ENCODE measurements around the gene PLTP.

PLTP gene

GRCh38 chr20:45921337-45922189 is 9.6 kb upstream of the PLTP start:
- no peak for DNase-seq (ENCODE audit: low read depth)
- no peak overlapping the region for H3K4me3 ChIP-seq (ENCODE audit: low read depth, low read length)

- no peak overlapping the region for H3K4me3 ChIP-seq (ENCODE audit: low read depth, low read length)
- no peak for DNase-seq (ENCODE audit: low read depth)
Measured at GRCh38 chr20:45920462-45921336, 8.7 kb upstream of the PLTP start.

DNA sequence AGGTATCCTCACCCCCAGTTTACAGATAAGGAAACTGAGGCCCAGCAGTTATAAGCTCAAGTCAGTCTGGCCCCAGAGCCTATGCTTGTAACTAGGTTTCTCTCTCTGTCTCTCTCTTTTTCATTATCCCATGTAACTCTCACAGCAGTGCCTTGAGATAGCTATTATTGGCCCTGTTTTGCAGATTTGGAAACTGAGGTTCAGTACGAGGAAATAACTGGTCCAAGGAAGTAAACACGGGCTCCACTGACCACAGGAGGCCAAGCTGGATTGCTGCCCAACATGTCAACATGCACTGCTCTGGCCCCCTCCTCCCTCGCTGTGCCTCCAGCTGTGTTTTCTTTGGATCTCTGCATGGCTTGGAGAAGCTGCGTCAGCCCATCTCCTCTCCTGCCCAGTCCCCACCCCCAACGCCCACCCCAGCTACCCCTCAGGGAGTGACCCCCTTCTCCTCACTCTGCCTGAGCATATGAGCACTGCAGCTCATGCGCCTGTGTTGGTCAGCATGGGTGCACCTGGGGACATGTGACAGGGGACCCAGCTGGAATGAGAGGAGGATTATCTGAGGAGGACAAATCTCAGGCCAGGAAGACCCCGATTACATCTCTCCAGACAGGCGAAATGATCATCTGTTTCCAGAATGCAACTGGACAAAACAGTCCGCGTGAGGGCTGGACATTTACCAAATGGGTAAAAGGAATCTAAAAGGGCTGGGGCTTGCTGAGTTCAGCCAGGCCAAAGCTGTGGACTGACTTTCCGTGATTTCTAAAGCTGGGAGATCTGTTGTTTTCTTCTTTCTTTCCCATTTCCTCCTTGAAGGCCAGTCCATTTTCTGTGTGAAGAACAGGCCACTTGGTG is 7.8 kb upstream of the PLTP start:
- H3K4me3 ChIP-seq (ENCODE audit: low read depth, low read length): no peak overlapping the region
- DNase-seq (ENCODE audit: low read depth): peak; percentile 86

DNA sequence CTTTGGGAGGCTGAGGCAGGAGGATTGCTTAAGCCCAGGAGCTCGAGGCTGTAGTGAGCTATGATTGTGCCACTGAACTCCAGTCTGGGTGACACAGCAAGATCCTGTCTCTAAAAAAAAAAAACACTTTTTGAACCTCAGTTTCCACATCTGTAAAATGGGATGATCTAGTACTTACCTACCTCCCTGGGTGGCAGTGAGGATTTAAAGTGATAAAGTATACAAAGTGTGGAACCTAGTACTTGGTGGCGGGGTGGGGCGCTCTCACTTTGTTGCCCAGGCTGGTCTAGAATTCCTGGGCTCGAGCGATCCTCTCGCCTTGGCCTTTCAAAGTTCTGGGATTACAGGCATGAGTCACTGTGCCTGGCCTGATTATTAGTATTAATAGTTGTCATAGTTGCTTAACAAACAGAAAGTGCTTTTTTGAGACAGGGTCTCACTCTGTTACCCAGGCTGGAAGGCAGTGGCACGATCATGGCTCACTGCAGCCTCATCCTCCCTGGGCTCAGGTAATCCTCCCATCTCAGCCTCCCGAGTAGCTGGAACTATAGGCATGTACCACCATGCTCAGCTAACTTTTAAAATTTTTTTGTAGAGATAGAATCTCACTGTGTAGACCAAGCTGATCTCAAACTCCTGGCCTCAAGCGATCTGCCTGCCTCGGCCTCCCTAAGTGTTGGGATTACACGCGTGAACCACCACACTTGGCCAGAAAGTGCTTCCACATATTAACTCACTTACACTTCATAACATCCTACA is 7.0 kb upstream of the PLTP start:
- DNase-seq (ENCODE audit: low read depth): no peak

DNA sequence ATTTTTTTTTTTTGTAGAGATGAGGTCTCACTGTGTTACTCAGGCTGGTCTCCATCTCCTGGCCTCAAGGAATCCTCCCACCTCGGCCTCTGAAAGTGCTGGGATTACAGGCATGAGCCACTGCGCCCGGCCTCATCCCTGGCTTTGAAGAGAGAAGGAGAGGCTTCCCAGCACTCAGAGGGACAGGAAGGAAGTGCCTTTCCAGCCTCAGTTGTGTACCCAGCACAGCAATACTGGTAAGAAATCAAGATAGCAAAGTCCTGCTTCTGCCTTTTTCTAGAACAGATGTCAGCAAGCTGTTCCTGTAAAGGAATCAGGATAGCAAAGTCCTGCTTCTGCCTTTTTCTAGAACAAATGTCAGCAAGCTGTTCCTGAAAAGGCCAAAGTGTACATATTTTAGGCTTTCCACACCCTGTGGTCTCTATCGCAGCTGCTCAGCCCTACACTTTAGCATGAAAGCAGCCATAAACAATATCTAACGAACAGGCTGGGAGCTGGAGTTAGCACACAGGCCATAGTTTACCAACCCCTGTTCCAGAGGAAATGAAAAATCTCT is 6.3 kb upstream of the PLTP start:
- DNase-seq (ENCODE audit: low read depth): peak; percentile 60
- H3K4me3 ChIP-seq (ENCODE audit: low read depth, low read length): no peak overlapping the region

More for the DNA sequence above, 7.0 kb upstream of the PLTP start:
- no peak overlapping the region for H3K4me3 ChIP-seq (ENCODE audit: low read depth, low read length)

GRCh38 chr20:45917790-45918141 is 5.8 kb upstream of the PLTP start:
- no peak overlapping the region for H3K4me3 ChIP-seq (ENCODE audit: low read depth, low read length)
- DNase-seq (ENCODE audit: low read depth): peak; percentile 76

GRCh38 chr20:45913116-45913515 is 1.2 kb upstream of the PLTP start:
- H3K4me3 ChIP-seq (ENCODE audit: low read depth, low read length): no peak overlapping the region
- no peak for DNase-seq (ENCODE audit: low read depth)

GRCh38 chr20:45912344-45912682 is 358 bp upstream of the PLTP start:
- H3K4me3 ChIP-seq (ENCODE audit: low read depth, low read length): peak overlapping the region; percentile 54
- no peak for DNase-seq (ENCODE audit: low read depth)

DNA sequence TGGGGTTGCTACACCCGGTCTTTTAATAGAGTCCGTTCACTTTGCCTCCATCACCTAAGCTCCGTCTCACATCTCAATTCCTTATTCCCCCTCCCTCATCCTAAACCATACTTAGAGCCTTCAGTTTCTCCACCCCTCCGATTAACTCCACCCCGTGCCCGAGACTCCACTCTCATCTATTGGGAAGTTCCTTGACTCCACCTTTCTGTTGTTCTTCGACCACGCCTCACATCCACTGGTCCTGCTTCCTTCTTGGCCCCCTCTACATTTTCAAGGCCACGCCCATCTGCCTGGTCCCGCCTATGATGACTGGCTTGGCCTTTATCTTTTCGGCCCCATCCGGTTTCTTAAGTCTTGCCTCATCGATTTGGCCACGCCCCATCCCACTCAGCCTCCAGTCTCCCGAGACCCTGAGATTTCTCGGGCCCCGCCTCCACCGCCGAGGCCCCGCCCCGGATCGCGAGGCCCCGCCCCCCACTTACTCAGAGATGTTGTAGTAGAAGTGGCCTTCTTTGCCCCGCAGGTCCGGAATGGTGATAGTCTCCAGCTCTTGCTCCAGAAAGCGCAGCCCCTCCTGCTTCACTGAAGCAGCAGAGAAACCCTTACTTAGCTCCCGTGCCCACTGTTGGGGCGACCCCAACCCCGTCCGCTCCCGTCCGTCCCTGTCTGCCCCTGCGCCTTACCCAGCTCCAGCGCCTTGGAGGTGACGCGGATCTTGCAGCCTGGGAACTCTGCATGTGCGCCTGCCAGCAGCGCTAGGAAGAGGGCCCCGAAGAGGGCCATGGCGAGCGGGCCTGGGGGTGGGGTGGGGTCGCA is 1.1 kb downstream of the PLTP start:
- peak; percentile 99 for DNase-seq (ENCODE audit: low read depth)
- H3K4me3 ChIP-seq (ENCODE audit: low read depth, low read length): peak overlapping the region; percentile 54

GRCh38 chr20:45909817-45910669 is 1.9 kb downstream of the PLTP start:
- H3K4me3 ChIP-seq (ENCODE audit: low read depth, low read length): peak overlapping the region; percentile 27
- no peak for DNase-seq (ENCODE audit: low read depth)

DNA sequence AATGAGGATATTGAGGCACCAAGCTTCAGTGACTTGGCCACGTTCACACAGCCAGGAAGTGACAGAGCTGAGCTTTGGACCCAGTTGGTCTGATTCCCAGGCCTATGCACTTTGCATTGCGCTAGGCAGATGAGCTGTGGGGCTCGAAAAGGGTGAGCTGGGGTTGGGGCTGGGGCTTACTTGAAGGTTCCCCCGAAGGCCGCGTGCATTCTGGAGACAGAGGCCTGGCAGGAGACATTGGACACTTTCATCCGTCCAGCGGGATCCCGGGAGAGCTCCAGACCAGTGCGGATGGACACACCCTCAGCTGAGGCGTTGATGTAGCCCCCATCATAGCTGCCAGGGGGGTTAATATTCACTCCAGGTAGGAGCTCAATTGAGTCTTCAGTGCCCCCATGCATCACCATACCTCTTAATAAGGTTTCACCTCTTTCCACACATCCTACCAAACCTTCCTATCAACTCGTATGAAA is 2.6 kb downstream of the PLTP start:
- H3K4me3 ChIP-seq (ENCODE audit: low read depth, low read length): no peak overlapping the region
- no peak for DNase-seq (ENCODE audit: low read depth)

GRCh38 chr20:45908084-45908483 is 3.9 kb downstream of the PLTP start:
- no peak for DNase-seq (ENCODE audit: low read depth)
- no peak overlapping the region for H3K4me3 ChIP-seq (ENCODE audit: low read depth, low read length)

- no peak for DNase-seq (ENCODE audit: low read depth)
- H3K4me3 ChIP-seq (ENCODE audit: low read depth, low read length): no peak overlapping the region
Measured at GRCh38 chr20:45907219-45907948, 4.6 kb downstream of the PLTP start.

- DNase-seq (ENCODE audit: low read depth): no peak
Measured at GRCh38 chr20:45905505-45906079, 6.4 kb downstream of the PLTP start.

GRCh38 chr20:45904583-45905504 is 7.1 kb downstream of the PLTP start:
- H3K4me3 ChIP-seq (ENCODE audit: low read depth, low read length): no peak overlapping the region
- no peak for DNase-seq (ENCODE audit: low read depth)

More at GRCh38 chr20:45905505-45906079, 6.4 kb downstream of the PLTP start:
- no peak overlapping the region for H3K4me3 ChIP-seq (ENCODE audit: low read depth, low read length)
